Mucosa of descending colon (tissue), 3 donors: ENCODE measurements around the gene HASPIN. TPM values are rescaled to one million over a fixed set of nuclear protein-coding genes. Genes with fewer than 3 reads are reported as not detected.

Experiments
- ATAC-seq: fragments of 200-7000 bp; cut with Tn5 transposase; one replicate; pipeline ENCODE4 v1.9.1; 2020; ENCODE audit warnings: mild to moderate bottlenecking, moderate library complexity
- DNase-seq, 3 donors: peaks; one replicate each; pipeline ENCODE4 v3.0.0-alpha.2; 2020
- H3K36me3 ChIP-seq: fragments of 200-600 bp; one replicate; pipeline ENCODE4 v1.8.0; 2021; ENCODE audit warnings: low read depth, mild to moderate bottlenecking
- H3K4me1 ChIP-seq: fragments of 200-600 bp; one replicate; pipeline ENCODE4 v1.8.0; 2021; ENCODE audit warnings: low read depth, mild to moderate bottlenecking
- H3K4me3 ChIP-seq: fragments of 200-600 bp; one replicate; pipeline ENCODE4 v1.8.0; 2021; ENCODE audit warnings: mild to moderate bottlenecking
- H3K9me3 ChIP-seq: fragments of 200-600 bp; one replicate; pipeline ENCODE4 v1.8.0; 2021; ENCODE audit warnings: mild to moderate bottlenecking
- intact Hi-C, 2 donors: fragments of 100-400 bp; cut with DNase I in 1 of 2; cut with micrococcal nuclease in 1 of 2; formaldehyde crosslinking; loops; one replicate each; pipeline versions ENCODE4 v1.11.0 to v1.11.1; 2022; cut with DNase I, micrococcal nuclease
- total RNA-seq, 3 donors: library from RNA; stranded (reverse); fragmentation: NEBNext Ultra II Directional in 2 of 3; extraction: Animal tissue kit (Norgen Biotek cat#: 25700) in 2 of 3; gene quantifications; one replicate each; pipeline versions ENCODE4 v1.2.1 to v1.2.4, GENCODE V29; 2021 to 2023
- TF ChIP-seq, protein P1 (sequence below): fragments of 200-600 bp; IDR thresholded peaks from one replicate; pipeline ENCODE4 v1.8.0; 2022; ENCODE audit warnings: antibody characterized with exemption, mild to moderate bottlenecking
- donor health status: DM: no; HTN: no; CAD: no; lungs with moderate emphysema.
- donor health status: DM: no; HTN: no; CAD: no.
- donor health status: DM: no; HTN: yes; CAD: no.

The HASPIN gene
- total RNA-seq, 3 donors from 2014 or later = 0.70 to 3.6 (median 1.1) TPM

DNA sequence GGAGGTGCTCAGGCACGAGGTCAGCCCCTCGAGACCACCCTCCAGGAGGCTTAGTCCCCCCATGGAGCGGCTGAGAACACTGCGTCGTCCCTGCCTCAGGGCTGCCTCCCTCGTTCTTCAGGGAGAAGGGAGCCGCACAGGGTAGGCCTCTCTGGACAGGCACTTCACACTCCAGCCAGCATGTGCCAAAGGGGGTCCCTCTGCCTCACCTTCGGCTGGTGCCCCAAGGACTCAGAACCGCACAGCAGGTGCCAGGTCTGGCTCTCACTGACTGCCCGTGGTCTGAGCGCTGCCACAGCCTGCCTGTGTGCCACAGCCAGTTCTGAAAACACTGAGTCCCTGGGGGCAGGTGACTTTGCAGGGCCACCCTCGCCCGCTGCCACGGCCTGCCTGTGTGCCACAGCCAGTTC is 34.8 kb upstream of the HASPIN start:
- H3K9me3 ChIP-seq = no peaks in the 10 kb centered on the region
- intact Hi-C loops = no loop called here
- no peak overlapping the region for H3K4me3 ChIP-seq
- no peak for DNase-seq
- peak; percentile 32 for ATAC-seq
- no peaks in the 10 kb centered on the region for H3K4me1 ChIP-seq
- TF ChIP-seq, protein P1, sequence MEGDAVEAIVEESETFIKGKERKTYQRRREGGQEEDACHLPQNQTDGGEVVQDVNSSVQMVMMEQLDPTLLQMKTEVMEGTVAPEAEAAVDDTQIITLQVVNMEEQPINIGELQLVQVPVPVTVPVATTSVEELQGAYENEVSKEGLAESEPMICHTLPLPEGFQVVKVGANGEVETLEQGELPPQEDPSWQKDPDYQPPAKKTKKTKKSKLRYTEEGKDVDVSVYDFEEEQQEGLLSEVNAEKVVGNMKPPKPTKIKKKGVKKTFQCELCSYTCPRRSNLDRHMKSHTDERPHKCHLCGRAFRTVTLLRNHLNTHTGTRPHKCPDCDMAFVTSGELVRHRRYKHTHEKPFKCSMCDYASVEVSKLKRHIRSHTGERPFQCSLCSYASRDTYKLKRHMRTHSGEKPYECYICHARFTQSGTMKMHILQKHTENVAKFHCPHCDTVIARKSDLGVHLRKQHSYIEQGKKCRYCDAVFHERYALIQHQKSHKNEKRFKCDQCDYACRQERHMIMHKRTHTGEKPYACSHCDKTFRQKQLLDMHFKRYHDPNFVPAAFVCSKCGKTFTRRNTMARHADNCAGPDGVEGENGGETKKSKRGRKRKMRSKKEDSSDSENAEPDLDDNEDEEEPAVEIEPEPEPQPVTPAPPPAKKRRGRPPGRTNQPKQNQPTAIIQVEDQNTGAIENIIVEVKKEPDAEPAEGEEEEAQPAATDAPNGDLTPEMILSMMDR = no peak
- H3K36me3 ChIP-seq = no peaks in the 10 kb centered on the region

- Histone ChIP-seq H3K36me3 (no peaks in the 10 kb centered on the region), H3K4me1 (no peaks in the 10 kb centered on the region), H3K9me3 (no peaks in the 10 kb centered on the region), H3K4me3 (no peak overlapping the region)
- TF ChIP-seq, protein P1 = no peak
- ATAC-seq (peak; percentile 17), DNase-seq (no peak)
- intact Hi-C loops = no loop called here
Measured at GRCh38 chr17:3689262-3690093, 34.2 kb upstream of the HASPIN start.

- ATAC-seq = no peak
- Histone ChIP-seq H3K36me3 (no peaks in the 10 kb centered on the region), H3K9me3 (no peaks in the 10 kb centered on the region), H3K4me1 (no peaks in the 10 kb centered on the region), H3K4me3 (no peak overlapping the region)
- intact Hi-C loops = no loop called here
- TF ChIP-seq, protein P1 = no peak
- DNase-seq = no peak
Measured at GRCh38 chr17:3690094-3690715, 33.5 kb upstream of the HASPIN start.

GRCh38 chr17:3691617-3692067 is 32.1 kb upstream of the HASPIN start:
- no peak for ATAC-seq
- intact Hi-C loops = no loop called here
- Histone ChIP-seq H3K36me3 (no peaks in the 10 kb centered on the region), H3K9me3 (no peaks in the 10 kb centered on the region), H3K4me3 (no peak overlapping the region), H3K4me1 (peaks cover 8% of the 10 kb centered on the region)
- TF ChIP-seq, protein P1 = no peak
- peak in 1 of 3 donors; percentile 49 for DNase-seq

GRCh38 chr17:3692346-3692745 is 31.4 kb upstream of the HASPIN start:
- intact Hi-C loops = no loop called here
- TF ChIP-seq, protein P1 = no peak

More at GRCh38 chr17:3692346-3692745, 31.4 kb upstream of the HASPIN start:
- H3K9me3 ChIP-seq = no peaks in the 10 kb centered on the region
- H3K4me3 ChIP-seq = no peak overlapping the region
- no peaks in the 10 kb centered on the region for H3K36me3 ChIP-seq
- peaks cover 8% of the 10 kb centered on the region for H3K4me1 ChIP-seq
- peak in 1 of 3 donors; percentile 17 for DNase-seq
- no peak for ATAC-seq
